Measurements from ENCODE around the gene PRKCB.
"Not testable (repeated sequence)": the region's sequence is repeated elsewhere in the genome, so short reads cannot be mapped to it uniquely, and the experiment has no call there.

The PRKCB gene

DNA sequence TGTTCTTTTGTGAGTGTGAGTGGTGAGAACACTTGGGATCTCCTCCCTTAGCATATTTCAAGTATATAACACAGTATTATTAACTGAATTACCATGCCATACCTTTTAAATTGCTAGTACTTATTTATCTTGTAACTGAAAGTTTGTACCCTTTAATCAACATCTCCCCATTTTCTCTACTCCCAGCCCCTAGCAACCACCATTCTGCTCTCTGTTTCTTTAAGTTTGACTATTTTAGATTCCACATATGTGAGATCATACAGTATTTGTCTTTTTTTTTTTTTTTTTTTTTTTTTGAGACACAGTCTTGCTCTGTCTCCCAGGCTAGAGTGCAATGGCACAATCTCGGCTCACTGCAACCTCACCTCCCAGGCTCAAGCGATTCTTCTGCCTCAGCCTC lies 302.8 kb downstream of the PRKCB start:
- DNase-seq = no peak

DNA sequence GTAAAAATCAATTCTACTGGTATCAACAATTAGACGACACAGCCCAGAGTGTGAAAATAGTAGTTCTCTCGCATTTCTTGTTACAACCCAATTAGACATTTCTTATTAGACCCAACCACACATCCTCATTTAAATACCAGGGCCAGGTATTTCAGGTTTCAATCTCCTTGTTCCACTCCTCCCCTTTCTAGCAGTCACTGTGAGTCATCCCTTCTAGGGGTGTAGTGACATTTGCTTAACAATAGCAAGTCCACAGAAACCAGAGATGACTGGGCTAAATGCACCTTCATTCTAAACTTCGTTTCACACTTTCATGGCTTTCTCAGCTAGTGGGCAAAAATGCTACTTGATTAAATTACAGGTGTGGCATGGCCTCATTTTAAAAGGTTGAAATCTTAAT lies 303.5 kb downstream of the PRKCB start:
- DNase-seq = no peak

GRCh38 chr16:24140730-24141129 lies 304.9 kb downstream of the PRKCB start:
- DNase-seq = no peak

GRCh38 chr16:24141466-24141865 lies 305.7 kb downstream of the PRKCB start:
- no peak for DNase-seq

DNA sequence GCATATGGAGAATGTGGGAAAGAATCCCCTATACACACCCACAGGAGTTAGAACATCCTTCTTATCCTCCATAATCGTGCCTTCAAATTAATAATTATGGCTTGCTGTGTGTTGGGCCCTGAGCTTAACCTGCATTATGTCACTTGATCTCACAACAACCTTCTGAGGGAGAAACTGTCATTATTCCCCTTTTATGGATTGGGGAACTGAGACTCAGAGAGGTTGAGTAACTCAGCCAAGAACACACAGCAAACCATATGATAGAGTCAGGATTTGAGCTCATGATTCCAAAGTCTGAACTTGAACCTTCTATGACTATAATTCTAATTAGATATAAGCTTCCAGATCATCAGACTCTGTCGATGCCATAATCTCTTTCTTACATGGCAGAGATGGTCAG lies 306.1 kb downstream of the PRKCB start:
- DNase-seq = no peak

DNA sequence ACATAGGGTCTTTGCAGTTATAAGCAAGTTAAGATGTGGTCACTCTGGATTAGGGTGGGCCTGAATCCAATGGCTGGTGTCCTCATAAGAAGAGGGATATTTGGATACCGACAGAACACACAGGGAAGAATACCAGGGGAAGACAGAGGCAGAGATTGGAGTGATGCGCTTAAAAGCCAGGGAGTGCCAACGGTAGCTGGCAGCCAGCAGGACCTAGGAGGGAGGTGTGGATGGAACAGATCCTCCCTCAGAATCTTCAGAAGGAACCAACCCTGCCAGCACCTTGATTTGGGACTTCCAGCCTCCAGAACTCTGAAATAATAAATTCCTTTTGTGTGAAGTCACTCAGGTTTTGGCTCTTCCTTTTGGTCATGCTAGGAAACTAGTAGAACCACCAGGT lies 310.1 kb downstream of the PRKCB start:
- DNase-seq = no peak

- DNase-seq = no peak
Observed at GRCh38 chr16:24146518-24146917, 310.7 kb downstream of the PRKCB start.

DNA sequence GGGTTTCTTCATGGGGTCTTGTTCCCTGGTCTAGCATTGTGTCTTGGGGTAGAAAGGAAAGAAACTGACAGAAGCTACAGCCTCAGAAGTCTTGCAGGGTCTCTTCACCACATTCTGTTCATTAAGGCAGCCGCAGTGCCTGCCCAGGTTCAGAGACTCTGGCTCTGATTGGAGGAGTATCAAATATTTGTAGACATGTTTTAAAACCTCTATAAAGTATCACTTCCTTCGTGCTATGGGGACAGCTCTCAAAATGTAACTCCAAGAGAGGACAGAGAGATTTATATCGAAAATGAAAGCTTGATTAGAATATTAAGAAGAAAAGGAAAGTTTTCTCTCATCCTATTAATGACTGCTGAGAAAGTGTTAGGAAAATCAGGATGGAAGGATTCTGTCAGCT lies 313.3 kb downstream of the PRKCB start:
- no peak for DNase-seq

- DNase-seq = no peak
Observed at GRCh38 chr16:24150282-24150681, 314.5 kb downstream of the PRKCB start.

GRCh38 chr16:24151482-24151939 lies 315.7 kb downstream of the PRKCB start:
- DNase-seq = no peak

- not testable (repeated sequence) for DNase-seq
Observed at GRCh38 chr16:24152048-24152447, 316.3 kb downstream of the PRKCB start.

DNA sequence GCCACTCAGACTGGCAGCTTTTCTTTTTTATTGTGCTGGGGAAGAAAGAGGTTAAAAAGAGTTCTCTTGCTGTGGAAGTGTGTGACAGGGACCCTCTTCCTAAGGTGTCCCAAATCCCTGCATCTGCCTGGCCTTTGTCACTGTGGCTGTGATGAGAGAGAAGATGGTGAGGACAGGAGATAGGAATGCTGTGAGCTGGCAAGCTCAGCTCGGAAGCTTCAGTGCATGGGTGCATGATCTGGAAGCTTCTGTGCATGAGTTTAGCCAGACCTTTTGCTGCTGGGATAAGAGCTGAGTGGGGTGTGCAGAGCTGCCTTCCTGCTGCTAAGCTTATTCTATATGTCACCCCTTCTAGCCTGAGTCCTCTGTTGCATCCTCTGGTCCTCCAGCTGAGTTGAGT lies 317.0 kb downstream of the PRKCB start:
- DNase-seq = no peak

- DNase-seq = no peak
Observed at GRCh38 chr16:24156777-24157176, 321.0 kb downstream of the PRKCB start.

DNA sequence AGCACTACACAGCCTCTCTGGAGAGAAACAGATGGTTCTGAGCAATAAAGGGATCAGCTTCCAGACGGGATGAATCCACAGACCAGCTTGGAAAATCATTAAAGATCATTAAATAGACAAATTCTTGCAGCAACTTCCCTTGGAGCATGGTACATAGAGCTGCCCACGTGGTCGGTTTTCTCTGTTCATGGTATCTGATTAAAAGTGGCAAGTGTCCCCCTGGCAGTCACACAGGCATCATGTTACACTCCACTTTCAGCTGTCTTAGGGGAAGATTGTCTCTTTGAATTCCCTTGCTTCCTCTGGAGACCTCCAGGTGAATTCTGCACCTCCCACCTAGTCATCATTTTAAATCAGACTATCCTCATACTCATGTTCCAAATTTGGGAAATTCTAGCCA lies 328.2 kb downstream of the PRKCB start:
- DNase-seq = no peak

DNA sequence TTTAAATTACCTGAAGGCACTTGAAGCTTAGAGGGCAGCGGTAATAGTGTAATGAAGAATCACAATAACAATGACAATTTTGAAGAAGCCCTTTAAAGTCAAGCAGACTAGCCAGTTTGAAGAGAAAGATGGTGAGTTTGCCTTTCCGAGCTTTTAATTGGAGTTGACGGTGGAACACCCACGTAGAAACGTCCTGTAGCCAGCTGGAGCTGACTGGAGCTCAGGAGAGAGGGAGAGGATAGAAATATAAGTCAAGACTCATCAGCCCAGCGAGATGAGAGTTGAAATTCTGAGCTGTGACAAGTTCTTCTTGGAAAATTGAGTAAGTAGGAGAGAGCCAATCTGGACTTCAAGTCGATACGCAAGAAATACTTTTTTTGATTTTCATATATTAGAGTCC lies 328.6 kb downstream of the PRKCB start:
- DNase-seq = no peak

DNA sequence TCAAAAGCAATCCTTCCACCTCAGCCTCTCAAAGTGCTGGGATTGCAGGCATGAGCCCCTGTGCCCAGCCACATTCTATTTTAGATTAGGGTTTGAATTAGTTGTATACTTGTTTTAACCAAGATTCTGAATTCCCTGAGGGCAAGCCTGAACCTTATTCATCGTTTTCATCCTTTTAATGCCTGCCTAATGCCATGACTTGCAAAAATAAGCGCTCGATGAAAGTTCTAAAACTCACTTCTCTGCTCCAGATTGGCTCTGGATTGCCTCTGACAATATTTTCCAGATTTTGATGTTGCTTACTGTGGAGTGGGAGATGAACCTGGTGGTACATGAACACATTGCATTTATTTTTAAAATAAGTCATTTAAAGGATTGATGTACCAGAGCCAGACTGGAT lies 329.5 kb downstream of the PRKCB start:
- DNase-seq = no peak

DNA sequence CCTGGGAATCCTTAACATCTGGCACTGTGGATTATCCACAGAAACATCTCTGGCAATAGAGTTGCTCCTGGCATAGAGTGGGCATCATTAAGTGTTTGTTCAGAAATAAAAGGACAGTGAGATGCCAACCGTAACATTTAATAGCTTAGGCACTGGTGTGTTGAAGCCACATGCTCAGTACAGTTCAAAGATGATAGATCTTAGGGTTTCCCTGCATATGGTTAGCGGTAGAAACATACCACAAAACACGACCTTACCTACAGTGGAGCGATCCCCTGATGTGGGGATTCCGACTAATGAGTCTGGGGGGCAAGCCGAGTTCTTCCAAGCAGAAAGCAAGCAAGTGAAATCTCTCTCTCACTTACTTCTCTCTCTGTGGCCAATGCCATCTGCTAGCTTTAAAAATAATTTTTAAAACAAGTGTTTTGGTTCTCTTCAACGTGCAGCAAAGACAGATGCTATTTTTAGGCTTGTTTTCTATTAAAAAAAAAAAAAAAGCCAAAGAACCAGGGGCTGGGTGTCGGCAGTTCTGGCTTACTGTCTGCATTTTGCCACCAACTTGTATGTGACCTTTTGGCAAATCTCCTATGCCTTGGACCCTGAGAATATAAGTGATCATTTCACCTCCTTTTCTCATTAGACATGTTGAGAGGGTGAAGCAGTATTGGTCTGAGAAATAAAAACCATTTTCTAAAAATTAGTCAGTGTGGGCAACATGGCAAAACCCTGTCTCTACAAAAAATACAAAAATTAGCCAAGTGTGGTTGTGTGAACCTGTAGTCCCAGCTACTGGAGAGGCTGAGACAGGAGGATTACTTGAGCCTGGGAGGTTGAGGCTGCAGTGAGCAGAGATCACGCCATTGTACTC lies 331.1 kb downstream of the PRKCB start:
- DNase-seq = no peak

GRCh38 chr16:24168856-24169255 lies 333.1 kb downstream of the PRKCB start:
- DNase-seq = no peak

DNA sequence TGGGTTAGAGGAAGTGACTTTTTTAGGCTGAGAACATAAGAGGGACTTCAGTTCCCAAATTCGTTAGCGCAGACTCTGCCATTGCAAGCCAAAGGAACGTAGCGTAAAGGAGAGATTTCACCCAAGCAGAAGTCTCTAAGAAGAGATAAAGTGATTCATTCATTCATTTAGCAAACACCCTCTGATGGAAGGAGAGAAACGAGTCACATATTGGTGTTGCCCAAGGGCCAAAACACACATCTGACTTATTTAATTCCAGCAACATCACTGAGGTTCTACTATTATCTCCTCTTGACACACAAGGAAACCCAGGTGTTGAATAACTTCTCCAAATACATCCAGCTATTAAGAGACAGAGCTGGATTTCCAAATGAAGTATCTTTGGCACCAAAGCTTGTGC lies 334.6 kb downstream of the PRKCB start:
- DNase-seq = no peak

GRCh38 chr16:24174504-24174903 lies 338.7 kb downstream of the PRKCB start:
- no peak for DNase-seq

DNA sequence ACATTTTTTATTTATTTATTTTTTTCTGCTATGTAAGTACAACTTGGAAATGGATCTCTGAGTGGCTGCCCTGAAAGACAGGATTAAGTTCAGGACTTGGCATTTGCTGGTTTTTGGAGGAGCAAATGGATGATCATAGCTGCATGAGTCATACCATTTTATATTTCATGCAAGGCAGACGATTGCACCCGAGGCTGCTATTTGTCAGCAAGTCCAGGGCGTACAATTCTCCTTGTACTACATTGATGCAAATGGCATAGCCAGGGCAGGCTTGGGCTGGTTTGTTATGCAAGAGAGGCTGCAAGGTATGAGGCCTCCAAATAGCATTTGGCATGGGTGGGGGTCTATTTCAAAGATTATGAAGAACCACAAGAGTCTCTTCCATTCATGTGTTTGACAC lies 339.2 kb downstream of the PRKCB start:
- no peak for DNase-seq

- DNase-seq = no peak
Observed at GRCh38 chr16:24178496-24178895, 342.7 kb downstream of the PRKCB start.

GRCh38 chr16:24180451-24180850 lies 344.7 kb downstream of the PRKCB start:
- no peak for DNase-seq

- no peak for DNase-seq
Observed at GRCh38 chr16:24188021-24188542, 352.3 kb downstream of the PRKCB start.
